Chondrocyte (in vitro differentiated cells): ENCODE results near the gene CYTH3. TPM values are rescaled to one million over a fixed set of nuclear protein-coding genes. Genes with fewer than 3 reads are reported as not detected.

Experiments used
- DNase-seq: peaks from one replicate; pipeline ENCODE4 v3.0.0; 2021; ENCODE audit warnings: mixed read lengths, low spot score
- H3K27ac Mint-ChIP-seq: one replicate; pipeline ENCODE4 v1.8.0; 2021; ENCODE audit warnings: mild to moderate bottlenecking, moderate library complexity, mixed read lengths; ENCODE audit not compliant: unreplicated experiment
- H3K27me3 Mint-ChIP-seq: 2 replicates; pipeline ENCODE4 v1.8.0; 2021; ENCODE audit warnings: low read depth, mixed read lengths
- H3K36me3 Mint-ChIP-seq: 2 replicates; pipeline ENCODE4 v1.8.0; 2021; ENCODE audit warnings: low read depth, mixed read lengths
- H3K4me1 Mint-ChIP-seq: 2 replicates; pipeline ENCODE4 v1.8.0; 2021; ENCODE audit warnings: low read depth, mild to moderate bottlenecking, mixed read lengths
- H3K4me3 Mint-ChIP-seq: one replicate; pipeline ENCODE4 v1.8.0; 2021; ENCODE audit warnings: mild to moderate bottlenecking, moderate library complexity, mixed read lengths; ENCODE audit not compliant: unreplicated experiment
- H3K9me3 Mint-ChIP-seq: 2 replicates; pipeline ENCODE4 v1.8.0; 2021; ENCODE audit warnings: low read depth, mixed read lengths
- total RNA-seq: library from RNA; stranded (reverse); gene quantifications from 3 replicates; pipeline ENCODE4 v1.2.1, GENCODE V29; 2021
- TF ChIP-seq, protein P1 (sequence below): fragments of 200-600 bp; sonication (generic); IDR thresholded peaks from 2 replicates; pipeline ENCODE4 v1.5.0; 2021; ENCODE audit warnings: antibody characterized with exemption, mild to moderate bottlenecking, moderate library complexity

CYTH3 gene
- total RNA-seq, 1 donor from 2014 or later = 58.4 TPM

DNA sequence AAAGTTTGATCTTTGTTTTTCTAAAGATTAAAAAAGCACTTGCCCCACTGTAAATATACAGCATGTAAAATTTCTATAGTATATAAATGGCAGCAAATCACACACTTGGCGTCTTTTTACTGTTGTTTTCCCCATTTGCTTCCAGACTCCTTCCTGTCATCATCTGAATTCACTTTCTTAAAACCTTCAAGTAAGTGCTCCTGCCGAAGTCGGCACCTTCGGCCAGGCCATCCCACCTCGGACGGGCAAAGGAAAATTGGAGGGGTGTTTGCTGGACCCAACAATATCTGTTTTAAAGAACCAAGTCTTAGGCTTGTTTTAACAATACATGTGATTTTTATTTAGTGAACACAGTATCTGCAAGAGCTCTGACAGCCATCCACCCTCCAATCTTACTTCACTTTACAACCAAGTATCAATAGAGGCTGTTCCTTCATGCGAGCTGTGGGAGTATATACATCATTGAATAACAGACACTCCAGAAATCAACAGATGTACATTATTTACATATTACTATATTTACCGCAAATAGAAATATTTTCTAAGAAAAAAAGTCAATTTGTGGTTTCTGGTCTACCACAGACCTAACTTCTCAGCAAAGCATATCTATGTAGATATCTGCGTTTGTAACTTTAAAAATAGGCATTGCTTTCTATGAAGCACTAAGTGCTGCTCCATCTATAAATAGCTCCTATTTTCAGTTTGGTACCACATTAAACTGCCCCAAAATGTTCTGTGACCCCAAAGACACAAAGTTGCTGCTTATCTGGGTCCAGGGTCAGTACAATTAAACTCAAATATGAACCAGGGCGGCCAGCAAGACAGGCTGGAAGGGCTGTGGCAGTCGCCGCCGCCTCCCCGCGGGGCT is 110.7 kb downstream of the CYTH3 start:
- H3K4me3 Mint-ChIP-seq = no peak overlapping the region
- TF ChIP-seq, protein P1, sequence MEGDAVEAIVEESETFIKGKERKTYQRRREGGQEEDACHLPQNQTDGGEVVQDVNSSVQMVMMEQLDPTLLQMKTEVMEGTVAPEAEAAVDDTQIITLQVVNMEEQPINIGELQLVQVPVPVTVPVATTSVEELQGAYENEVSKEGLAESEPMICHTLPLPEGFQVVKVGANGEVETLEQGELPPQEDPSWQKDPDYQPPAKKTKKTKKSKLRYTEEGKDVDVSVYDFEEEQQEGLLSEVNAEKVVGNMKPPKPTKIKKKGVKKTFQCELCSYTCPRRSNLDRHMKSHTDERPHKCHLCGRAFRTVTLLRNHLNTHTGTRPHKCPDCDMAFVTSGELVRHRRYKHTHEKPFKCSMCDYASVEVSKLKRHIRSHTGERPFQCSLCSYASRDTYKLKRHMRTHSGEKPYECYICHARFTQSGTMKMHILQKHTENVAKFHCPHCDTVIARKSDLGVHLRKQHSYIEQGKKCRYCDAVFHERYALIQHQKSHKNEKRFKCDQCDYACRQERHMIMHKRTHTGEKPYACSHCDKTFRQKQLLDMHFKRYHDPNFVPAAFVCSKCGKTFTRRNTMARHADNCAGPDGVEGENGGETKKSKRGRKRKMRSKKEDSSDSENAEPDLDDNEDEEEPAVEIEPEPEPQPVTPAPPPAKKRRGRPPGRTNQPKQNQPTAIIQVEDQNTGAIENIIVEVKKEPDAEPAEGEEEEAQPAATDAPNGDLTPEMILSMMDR = no peak
- no peaks in the 10 kb centered on the region for H3K27me3 Mint-ChIP-seq
- peaks cover 17% of the 10 kb centered on the region for H3K36me3 Mint-ChIP-seq
- H3K27ac Mint-ChIP-seq = peak overlapping the region; percentile 5
- no peaks in the 10 kb centered on the region for H3K9me3 Mint-ChIP-seq
- H3K4me1 Mint-ChIP-seq = peaks cover 19% of the 10 kb centered on the region
- no peak for DNase-seq

DNA sequence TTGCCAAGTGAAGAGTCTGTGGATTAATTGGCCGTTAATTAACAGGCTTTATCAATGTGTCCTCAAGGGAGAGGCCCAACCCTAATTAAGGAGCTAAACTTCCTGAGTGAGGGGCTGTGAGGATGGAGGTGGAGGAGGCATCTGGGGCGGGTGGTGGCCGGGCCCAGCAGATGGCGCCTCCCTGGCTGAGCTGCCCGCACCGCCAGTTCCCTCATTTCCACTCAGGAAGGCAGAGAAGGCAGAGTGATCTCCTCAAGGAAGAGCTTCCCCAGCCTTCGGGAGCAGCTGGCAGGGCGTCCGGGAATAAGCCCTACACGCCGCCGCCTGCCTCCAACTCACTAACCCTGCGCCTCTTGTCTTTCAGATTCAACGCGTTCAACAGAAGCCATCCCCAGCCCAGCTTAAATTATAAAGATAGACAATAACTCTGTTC is 112.2 kb downstream of the CYTH3 start:
- TF ChIP-seq, protein P1 = peak; percentile 91
- Mint-ChIP-seq H3K9me3 (no peaks in the 10 kb centered on the region), H3K36me3 (peaks cover 19% of the 10 kb centered on the region), H3K4me3 (no peak overlapping the region), H3K4me1 (peaks cover 16% of the 10 kb centered on the region), H3K27ac (peak overlapping the region; percentile 73), H3K27me3 (no peaks in the 10 kb centered on the region)
- DNase-seq = no peak

DNA sequence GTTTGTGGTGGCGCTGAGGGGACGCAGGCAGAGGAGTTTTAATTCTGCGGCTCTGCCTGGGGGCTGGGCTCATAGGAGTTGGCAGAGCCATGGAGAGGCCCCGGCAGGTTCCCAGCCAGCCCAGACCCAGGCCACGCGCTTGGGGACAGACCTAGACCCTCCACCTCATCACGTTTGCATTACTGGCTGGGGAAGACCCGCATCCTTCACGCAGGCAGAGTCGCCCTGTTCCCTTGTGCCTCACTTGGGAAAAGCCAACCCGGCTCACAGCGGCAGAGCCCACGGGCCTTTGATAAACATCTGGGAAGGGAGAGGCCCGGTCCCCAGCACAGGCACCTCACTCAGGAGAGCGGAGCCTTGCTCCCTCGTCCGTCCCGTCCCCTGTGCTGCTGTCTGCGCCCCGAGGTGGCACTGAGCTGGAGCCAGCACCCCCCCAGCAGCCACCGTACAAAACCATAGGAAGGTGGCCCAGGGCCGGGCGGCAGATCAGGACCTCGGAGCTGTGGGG is 112.8 kb downstream of the CYTH3 start:
- H3K4me3 Mint-ChIP-seq = no peak overlapping the region
- no peaks in the 10 kb centered on the region for H3K27me3 Mint-ChIP-seq
- DNase-seq = no peak
- no peaks in the 10 kb centered on the region for H3K9me3 Mint-ChIP-seq
- TF ChIP-seq, protein P1 = no peak
- H3K27ac Mint-ChIP-seq = peak overlapping the region; percentile 59
- peaks cover 21% of the 10 kb centered on the region for H3K36me3 Mint-ChIP-seq
- peaks cover 10% of the 10 kb centered on the region for H3K4me1 Mint-ChIP-seq

DNA sequence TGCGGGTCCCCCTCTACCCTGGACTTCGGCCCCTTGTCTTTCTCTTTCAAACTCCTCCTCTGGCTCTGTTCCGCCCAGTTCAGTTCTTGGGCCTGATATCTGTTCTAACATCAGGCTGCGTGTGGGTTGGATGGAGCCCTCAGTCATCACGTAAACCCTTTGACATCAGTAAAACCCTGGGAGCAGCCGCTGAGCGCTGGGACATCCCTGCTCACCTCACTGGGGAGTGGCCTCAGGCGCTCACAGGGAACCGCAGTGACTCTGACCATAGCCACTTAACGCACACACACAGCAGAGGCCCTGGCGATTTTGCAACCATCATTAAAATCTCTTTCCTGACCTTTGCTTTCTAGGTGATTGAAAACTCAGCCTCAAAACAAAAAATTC is 113.3 kb downstream of the CYTH3 start:
- peaks cover 21% of the 10 kb centered on the region for H3K36me3 Mint-ChIP-seq
- no peaks in the 10 kb centered on the region for H3K27me3 Mint-ChIP-seq
- H3K27ac Mint-ChIP-seq = peak overlapping the region; percentile 64
- DNase-seq = no peak
- H3K9me3 Mint-ChIP-seq = no peaks in the 10 kb centered on the region
- peaks cover 8% of the 10 kb centered on the region for H3K4me1 Mint-ChIP-seq
- H3K4me3 Mint-ChIP-seq = no peak overlapping the region
- TF ChIP-seq, protein P1 = no peak

DNA sequence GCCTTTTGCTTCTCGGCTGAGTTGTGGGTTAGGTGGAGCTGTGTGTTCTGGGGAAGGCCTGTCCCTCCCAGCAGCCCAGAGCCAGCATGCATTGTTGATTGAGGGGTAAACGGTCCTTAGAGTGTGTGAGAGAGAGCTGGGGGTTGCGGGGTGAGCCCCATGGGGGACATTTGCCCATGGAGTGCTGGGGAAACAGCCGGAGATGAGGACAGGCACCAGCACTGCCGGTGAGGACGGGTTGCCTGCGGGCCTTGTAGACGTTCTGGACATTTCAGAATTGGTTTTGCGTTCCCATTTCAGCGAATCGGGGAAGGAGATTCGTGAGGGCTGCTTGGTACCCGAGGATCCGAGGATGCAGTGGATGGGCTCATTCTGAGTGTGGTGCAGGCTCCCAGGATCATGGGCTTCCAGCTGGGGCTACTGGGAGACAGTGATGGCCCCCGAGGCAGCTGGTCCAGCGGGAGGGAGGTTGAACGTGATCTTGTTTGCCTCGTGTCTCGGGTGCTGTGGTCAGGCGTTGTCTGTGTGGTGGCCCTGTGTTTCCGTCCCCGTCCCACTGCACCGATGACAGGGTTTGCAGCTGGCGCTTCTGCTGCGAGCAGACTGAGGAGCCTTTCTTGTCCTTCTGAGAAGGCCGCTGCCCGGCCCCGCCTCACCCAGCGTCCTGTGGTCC is 113.9 kb downstream of the CYTH3 start:
- TF ChIP-seq, protein P1 = no peak
- Mint-ChIP-seq H3K4me3 (no peak overlapping the region), H3K36me3 (peaks cover 21% of the 10 kb centered on the region), H3K9me3 (no peaks in the 10 kb centered on the region), H3K27me3 (no peaks in the 10 kb centered on the region), H3K4me1 (peaks cover 8% of the 10 kb centered on the region), H3K27ac (peak overlapping the region; percentile 64)
- no peak for DNase-seq
